Activated CD8-positive, alpha-beta memory T cell treated with anti-CD3 and anti-CD28 coated beads, Interleukin-2, amount 50 U/mL, for 1 hour (primary cell): ENCODE results near the gene PPARD.
"Not testable (repeated sequence)": the region's sequence is repeated elsewhere in the genome, so short reads cannot be mapped to it uniquely, and the experiment has no call there.

ENCODE experiments used
- DNase-seq: peaks from one replicate; pipeline ENCODE4 v3.0.0-alpha.2; 2020; ENCODE audit errors: extremely low read depth

The PPARD gene

DNA sequence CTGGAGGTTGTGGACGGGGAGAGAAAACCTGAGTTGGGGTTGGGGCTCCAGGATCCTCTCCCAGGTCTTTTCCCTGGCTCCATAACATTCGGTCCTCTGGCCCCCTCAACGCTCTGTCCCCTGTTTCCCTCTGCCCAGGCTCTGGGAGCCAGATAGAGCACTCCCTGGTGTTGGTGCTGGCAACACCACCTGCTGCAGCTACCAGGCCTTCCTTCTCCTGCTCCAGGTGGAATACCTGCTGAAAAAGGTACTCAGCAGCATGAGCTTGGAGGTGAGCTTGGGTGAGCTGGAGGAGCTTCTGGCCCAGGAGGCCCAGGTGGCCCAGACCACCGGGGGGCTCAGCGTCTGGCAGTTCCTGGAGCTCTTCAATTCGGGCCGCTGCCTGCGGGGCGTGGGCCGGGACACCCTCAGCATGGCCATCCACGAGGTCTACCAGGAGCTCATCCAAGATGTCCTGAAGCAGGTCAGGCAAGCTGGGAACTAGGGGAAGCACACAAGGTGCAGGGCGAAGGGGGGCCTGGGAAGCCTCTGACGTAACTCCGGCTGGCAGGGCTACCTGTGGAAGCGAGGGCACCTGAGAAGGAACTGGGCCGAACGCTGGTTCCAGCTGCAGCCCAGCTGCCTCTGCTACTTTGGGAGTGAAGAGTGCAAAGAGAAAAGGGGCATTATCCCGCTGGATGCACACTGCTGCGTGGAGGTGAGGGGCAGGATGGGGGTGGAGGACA, 30.1 kb upstream of the PPARD start:
- no peak for DNase-seq

DNA sequence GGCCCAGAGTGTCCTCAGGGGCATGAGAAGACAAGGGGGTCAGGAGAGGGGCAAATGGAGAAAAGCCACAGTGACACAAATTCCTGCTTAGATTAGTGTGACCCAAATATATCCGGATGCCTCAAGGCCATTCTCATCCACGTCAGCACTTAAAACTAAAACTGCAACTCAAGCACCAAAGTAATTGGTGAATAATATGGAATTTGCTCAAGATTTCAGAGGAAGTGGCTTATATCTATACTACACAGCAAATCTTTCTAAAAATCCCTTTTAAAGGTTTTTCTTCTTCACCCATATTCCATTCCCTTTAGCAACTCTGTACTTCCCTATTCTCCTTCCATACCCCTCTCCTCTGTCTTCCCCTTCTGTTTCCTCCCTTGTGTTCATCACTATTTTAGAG, 29.6 kb upstream of the PPARD start:
- DNase-seq: no peak

DNA sequence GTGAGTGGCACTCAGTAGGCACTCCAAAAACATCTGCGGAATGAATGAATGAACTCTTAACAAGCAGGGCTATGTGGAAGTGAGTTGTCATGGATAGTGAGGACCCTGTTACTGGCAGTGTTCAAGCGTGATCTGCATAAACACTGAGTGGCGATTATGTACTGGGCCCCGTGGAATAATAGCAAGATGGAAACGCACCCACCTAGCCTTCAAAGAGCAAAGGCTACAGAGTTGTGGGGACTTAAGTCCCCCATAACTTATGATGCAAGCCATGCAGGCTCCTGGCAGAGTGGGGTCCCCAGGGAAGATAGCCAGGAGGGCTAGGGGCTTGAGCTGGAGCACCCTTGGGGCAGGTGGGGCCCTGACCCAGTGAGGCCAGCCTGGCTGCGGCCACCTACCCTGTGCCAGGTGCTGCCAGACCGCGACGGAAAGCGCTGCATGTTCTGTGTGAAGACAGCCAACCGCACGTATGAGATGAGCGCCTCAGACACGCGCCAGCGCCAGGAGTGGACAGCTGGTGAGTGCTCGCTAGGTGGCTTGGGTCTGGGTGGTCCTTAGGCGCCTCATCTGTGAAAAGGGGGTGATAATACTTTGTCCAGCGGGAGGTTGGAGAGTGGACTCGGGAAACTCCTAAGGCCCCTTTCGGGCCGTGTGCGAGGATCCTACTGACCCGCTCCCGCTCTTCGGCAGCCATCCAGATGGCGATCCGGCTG, 24.7 kb upstream of the PPARD start:
- no peak for DNase-seq

DNA sequence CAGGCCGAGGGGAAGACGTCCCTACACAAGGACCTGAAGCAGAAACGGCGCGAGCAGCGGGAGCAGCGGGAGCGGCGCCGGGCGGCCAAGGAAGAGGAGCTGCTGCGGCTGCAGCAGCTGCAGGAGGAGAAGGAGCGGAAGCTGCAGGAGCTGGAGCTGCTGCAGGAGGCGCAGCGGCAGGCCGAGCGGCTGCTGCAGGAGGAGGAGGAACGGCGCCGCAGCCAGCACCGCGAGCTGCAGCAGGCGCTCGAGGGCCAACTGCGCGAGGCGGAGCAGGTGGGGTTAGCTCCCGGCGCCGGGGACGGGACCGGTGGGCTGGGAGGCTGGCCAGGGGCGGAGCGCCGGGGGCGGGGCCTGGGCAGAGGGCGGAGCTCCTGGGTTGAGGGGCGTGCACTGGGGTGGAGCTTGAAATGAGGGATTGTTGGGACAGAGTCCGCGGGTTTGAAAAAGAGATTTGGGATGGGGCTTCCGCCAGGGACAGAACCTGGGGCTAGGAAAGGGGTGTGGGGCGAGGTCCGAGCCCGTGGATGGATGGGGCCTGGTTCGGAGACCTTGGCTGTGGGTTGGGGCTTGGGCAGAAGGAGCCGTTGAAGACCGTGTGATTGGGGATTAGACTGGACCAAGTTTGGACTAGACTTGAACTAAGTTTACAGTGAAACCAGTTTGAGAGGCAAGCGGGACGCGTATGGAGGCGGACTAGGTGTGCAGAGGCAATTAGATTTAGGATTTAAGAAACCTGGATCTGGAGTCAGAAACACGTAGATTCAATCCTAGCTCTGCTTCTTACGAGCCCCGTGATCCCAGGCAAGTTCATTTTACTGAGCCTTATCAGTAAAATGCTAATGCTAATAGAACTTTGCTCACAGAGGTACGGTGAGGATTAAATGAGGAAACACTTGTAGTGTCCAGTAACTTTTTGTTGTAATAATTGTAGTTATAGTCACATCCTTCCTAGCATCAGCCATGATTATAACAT, 23.9 kb upstream of the PPARD start:
- no peak for DNase-seq

DNA sequence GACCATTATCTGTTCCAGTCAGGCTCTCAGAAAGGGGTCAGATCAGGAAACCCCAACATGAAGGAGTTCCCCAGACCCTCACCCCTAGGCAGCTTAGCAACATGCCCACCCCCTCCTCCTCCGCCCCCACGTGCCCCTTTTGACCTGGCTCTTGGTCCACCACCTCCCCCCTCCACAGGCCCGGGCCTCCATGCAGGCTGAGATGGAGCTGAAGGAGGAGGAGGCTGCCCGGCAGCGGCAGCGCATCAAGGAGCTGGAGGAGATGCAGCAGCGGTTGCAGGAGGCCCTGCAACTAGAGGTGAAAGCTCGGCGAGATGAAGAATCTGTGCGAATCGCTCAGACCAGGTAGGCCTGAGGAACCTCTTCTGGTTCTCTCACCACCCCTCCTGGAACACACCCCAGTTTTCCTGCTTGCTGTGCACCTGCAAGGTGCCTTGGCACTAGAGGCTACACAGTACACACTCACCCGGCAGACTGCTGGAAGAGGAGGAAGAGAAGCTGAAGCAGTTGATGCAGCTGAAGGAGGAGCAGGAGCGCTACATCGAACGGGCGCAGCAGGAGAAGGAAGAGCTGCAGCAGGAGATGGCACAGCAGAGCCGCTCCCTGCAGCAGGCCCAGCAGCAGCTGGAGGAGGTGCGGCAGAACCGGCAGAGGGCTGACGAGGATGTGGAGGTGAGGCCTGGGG, 22.9 kb upstream of the PPARD start:
- no peak for DNase-seq

DNA sequence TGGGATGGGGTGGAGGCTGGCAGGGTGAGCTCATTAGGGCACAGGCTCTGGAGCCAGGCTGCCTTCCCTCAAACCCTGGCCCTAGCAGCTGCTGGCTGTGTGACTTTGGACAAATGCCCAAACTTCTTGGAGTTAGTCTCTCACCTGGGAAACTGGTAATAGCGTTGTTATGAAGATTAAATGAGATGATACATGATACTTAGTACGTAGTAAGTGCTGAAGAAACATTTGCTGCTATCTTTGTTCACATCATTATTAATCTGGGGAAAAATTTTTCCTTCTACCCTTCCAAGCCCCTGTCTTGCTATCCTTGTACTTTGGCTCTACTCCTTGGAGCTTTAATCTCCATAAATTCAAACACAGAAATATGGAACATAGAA, 22.3 kb upstream of the PPARD start:
- DNase-seq: no peak

DNA sequence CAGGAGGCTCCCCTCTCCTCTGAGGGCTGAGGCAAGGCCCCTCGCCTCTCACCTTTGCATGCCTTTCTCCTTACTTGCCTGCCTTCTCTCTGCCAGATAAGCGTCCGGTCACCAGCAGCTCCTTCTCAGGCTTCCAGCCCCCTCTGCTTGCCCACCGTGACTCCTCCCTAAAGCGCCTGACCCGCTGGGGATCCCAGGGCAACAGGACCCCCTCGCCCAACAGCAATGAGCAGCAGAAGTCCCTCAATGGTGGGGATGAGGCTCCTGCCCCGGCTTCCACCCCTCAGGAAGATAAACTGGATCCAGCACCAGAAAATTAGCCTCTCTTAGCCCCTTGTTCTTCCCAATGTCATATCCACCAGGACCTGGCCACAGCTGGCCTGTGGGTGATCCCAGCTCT, 21.3 kb upstream of the PPARD start:
- no peak for DNase-seq

DNA sequence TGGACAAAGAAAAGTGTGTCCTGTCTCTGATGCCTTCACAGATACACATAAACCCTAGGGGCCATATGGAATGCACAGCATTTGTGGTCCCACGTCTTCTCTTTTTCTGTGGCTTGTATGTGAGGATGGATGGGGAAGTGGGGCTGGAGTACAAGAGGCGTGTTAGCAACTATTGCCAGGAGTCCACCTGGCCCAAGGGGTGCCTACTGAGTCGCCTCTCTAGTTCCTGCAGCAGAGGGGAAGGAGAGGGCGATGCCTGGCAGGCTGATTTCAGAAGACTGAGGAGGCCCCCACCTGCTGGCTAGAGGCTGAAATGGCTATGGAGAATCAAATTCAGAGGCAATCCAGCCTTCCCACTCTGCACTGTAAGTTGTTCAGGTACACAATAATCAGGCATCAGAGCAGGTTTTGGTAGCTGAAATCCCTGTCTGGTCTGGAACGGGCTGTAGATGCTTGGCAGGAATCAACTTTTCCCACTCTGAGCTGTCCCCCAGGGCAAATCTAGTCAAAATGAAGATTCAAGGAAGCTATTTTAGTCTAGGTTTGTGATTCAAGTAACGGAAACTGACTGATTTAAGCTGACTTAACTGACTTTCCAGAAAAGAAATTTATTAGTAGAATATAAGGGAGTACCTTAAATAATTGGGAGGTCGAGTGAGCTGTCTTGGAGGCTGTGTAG, 14.9 kb upstream of the PPARD start:
- peak; percentile 63 for DNase-seq

DNA sequence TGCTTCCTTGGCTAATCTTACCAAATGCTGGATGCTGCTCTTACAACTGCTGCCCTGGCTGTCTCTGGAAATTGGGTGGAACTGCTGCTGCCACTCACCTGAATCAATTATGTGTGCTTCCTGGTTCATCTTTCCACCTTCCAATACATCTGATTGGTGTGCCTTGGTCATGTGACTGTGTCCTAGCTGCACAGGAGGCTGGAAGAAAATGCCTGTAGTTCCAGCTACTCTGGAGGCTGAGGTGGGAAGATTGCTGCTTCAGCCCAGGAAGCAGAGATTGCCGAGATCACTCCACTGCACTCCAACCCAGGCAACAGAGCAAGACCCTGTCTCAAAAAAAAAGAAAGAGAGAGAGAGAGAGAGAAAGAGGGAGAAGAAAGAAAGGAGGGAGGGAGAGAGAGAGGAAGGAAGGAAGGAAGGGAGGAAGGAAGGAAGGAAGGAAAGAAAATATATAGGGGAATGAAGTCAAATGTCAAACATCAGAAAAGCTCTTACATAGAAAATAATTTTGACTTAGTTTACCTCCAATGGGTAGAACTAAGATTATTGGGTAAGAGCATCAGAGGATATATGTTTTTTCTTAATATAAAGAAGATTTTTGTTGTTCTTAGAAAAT, 14.1 kb upstream of the PPARD start:
- DNase-seq: no peak

DNA sequence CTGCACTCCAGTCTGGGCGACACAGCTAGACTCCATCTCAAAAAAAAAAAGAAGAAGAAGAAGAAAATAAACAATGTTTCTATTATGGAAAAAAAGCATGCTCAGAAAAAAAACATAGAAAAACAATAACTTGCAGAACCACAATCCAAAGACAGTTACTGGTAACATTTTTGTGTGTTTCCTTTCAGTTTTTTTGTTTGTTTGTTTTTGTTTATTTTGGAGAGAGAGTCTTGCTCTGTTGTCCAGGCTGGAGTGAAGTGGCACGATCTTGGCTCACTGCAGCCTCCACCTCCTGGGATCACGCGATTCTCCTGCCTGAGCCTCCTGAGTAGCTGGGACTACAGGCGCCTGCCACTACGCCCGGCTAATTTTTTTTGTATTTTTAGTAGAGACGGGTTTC, 13.4 kb upstream of the PPARD start:
- not testable (repeated sequence) for DNase-seq

DNA sequence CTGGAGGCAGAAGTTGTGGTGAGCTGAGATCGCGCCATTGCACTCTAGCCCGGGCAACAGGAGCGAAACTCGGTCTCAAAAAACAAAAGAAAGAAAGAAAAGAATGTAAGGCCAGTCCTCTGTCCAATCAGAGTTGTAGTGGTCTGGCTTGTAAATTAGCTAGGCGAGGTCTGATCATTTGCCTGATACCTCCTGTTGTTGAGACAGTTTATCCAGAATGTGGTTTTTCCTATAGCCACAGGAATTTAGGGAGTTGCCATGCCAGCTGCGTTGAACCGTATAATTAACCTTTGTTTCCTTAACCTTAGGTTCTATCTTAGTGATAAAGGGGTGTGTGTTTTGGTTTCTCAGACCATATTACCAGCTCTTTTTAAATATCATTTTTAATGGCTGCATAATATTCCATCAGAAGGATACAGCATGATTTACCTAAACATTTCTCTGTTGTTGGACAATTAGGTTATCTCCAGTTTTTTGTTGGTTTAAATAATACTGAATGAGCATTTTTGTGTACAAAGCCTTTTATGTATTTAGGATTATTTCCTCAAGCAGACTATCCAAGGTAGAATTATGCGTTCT, 11.7 kb upstream of the PPARD start:
- DNase-seq: no peak

DNA sequence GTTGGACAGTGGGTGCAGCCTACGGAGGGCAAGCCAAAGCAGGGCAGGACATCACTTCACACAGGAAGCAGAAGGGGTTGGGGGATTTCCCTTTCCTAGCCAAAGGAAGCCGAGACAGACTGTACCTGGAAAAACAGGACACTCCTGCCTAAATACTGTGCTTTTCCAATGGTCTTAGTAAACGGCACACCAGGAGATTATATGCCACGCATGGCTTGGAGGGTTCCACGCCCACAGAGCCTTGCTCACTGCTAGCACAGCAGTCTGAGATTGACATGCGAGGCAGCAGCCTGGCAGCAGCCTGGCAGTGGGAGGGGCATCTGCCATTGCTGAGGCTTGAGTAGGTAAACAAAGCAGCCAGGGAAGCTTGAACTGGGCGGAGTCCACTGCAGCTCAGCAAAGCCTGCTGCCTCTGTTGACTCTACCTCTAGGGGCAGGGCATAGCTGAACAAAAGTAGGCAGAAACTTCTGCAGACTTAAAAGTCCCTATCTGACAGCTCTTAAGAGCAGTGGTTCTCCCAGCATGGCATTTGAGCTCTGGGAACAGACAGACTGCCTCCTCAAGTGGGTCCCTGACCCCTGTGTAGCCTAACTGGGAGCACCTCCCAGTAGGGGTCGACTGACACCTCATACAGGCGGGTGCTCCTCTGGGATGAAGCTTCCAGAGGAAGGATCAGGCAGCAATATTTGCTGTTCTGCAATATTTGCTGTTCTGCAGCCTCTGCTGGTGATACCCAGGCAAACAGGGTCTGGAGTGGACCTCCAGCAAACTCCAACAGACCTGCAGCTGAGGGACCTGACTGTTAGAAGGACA, 10.1 kb upstream of the PPARD start:
- DNase-seq: peak; percentile 49

DNA sequence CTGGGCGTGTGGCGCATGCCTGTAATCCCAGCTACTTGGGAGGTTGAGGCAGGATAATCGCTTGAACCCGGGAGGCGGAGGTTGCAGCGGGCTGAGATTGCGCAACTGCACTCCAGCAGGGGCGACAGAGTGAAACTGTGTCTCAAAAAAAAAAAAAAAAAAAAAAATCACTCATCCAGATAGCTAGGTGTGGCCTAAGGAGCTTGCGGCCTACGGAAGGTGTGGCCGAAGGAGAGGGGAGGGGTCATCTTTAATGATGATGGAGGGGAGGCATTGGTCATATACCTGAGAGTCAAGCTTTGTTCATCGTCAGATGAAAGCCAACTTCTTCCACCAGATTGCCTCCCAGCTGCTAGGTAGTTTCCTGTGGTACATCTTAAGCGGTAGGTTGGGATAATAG, 801 bp upstream of the PPARD start:
- no peak for DNase-seq

DNA sequence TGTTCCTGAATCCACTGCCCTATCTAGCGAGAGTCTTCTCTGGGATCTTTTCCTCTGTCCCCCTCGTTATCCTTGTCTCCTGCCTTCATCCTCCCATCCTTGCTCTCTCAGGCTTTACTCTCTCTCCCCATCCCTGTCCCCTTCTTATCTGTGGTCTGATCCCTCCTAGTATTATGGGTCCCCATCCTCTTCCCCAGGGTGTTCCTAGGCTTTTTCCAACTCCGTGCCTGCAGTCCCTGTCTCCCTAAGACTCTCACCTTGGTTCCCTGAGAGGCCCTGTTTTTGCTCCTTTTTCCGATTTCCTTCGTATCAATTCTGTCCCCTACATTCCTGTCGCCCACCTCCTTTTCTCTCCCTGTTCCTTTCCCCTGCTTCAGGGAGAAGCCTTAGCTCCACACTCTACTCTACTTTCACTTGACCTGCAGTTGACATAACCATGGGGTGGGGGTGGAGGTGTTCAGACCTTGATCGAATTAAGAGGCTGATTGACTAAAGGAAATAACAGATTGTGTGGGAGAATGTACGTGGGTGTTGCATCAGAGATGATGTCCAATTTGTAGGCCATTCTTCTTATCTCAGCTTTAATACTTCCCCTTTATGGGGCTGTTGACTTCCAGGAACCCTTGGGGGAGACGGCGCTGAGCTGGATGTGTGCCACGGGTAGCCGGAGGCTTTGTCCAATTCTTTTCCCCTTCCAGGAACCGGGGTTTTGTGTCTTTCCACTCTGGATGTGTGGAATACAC, 905 bp downstream of the PPARD start:
- no peak for DNase-seq

DNA sequence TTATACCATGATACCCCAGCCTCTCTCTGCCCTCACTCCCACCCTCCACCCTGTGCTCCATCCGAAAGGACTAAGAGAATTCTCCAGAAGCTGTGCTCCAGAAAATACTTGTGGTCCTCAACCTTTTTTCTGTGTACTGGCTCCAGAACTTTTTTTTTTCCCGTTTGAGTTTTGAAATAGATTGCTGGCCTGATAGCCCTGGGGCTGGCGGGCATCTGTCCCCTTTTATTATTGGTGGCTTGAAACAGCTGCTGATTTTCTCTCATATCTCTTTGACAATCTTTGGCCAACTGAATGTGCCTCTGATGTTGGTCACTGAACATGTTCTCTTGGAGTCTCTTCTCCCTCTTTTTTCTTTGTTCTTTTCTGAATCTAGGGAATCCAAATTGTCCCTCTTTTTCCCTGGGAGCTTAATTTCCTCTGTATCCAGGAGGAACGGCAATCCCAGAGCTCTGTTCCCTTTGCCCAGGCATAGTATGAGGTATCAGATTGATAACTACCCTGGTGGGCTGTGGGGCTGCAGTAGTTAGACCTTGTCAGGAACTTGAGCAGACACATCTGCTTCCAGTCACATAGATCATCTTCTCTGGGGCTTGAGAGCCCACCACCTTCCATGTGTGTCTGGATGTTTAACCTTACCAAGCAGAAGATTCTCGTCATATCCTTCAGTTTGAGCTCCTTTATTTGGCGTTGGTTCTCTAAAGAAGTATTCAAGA, 1.6 kb downstream of the PPARD start:
- no peak for DNase-seq

DNA sequence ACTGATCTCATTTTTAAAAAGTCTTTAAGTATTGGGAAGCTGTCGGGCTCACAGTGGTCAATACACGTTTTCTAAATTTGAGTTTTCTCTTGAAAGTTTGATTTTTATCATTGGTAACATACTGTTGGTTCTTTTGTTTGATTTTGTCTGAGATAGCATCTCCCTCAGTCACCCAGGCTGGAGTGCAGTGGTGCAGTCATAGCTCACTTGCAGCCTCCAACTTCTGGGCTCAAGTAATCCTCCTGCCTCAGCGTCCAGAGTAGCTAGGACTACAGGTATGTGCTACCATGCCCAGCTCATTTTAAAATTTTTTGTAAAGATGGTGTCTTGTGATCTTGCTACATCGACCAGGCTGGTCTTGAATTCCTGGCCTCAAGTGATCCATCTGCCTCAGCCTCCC, 9.1 kb downstream of the PPARD start:
- DNase-seq: no peak

DNA sequence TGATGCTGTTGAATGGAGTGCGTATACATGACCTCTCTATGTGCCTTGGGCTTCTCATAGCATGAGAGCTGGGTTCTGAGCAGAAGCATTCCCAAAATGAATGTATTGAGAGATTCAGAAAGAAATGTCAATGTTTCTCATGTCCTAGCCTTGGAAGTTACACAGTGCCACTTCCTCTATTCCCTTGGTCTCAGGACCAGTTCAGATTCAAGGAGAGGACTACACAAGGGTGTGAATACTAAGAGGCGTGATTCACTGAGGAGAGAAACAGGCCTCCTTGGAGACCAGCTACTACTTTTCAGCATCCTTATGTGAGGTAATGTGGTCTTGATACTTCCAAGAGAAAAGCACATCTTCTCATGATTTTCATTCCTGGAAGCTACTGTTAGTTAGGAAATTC, 10.4 kb downstream of the PPARD start:
- no peak for DNase-seq
